BE2C (cell line): Measurements from ENCODE around the gene MYLIP.

Experiments used
- DNase-seq: peaks from one replicate; pipeline ENCODE4 v3.0.0-alpha.2; 2020
- H3K27me3 ChIP-seq: fragments of 250-450 bp; sonication (Bioruptor Pico); 2 replicates; pipeline ENCODE4 v1.5.1; 2020; ENCODE audit warnings: mild to moderate bottlenecking
- H3K36me3 ChIP-seq: fragments of 250-450 bp; sonication (Bioruptor Pico); 2 replicates; pipeline ENCODE4 v1.5.1; 2020; ENCODE audit warnings: mild to moderate bottlenecking
- H3K4me1 ChIP-seq: fragments of 250-450 bp; sonication (Bioruptor Pico); 2 replicates; pipeline ENCODE4 v1.5.1; 2020
- H3K4me3 ChIP-seq: 2 replicates; pipeline ENCODE4 v1.5.1; 2011; ENCODE audit warnings: low read depth, low read length
- H3K9me3 ChIP-seq: fragments of 250-450 bp; sonication (Bioruptor Pico); 2 replicates; pipeline ENCODE4 v1.5.1; 2020
- TF ChIP-seq, protein P1 (sequence below): IDR thresholded peaks from 2 replicates; pipeline ENCODE4 v1.5.1; 2012; ENCODE audit warnings: mild to moderate bottlenecking, low read depth, low read length

The MYLIP gene

DNA sequence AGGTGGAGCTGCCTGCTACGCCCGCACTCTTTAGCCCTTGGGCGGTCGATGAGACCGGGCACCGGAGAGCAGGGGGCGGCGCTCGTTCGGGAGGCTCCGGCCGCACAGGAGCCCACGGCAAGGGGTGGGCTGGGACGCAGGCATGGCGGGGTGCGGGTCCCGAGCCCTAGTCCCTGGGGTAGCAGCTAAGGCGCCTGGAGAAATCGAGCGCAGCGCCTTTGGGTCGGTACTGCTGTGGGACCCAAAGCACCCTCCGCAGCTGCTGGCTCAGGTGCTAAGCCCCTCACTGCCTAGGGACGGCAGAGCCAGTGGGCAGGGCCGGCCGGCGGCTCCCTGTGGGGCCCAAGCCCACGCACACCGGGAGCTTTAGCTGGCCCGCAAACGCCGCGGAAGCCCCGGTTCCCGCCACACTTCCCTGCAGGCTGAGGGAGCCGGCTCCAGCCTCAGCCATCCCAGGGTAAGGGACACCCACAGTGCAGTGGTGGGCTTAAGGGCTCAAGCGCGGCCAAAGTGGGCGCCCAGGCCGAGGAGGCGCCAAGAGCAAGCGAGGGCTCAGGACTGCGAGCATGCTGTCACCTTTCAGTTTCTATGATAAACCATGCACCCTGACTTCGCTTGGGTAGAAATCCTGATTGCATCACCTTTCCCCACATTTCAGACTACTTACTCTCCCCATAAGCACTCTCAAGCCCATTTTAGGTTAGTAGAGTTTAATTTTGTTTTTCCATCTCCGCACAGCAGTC is 52.0 kb downstream of the MYLIP start:
- DNase-seq = no peak
- H3K4me3 ChIP-seq = no peak overlapping the region
- no peaks in the 10 kb centered on the region for H3K27me3 ChIP-seq
- TF ChIP-seq, protein P1, sequence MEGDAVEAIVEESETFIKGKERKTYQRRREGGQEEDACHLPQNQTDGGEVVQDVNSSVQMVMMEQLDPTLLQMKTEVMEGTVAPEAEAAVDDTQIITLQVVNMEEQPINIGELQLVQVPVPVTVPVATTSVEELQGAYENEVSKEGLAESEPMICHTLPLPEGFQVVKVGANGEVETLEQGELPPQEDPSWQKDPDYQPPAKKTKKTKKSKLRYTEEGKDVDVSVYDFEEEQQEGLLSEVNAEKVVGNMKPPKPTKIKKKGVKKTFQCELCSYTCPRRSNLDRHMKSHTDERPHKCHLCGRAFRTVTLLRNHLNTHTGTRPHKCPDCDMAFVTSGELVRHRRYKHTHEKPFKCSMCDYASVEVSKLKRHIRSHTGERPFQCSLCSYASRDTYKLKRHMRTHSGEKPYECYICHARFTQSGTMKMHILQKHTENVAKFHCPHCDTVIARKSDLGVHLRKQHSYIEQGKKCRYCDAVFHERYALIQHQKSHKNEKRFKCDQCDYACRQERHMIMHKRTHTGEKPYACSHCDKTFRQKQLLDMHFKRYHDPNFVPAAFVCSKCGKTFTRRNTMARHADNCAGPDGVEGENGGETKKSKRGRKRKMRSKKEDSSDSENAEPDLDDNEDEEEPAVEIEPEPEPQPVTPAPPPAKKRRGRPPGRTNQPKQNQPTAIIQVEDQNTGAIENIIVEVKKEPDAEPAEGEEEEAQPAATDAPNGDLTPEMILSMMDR = no peak
- H3K36me3 ChIP-seq = no peaks in the 10 kb centered on the region
- no peaks in the 10 kb centered on the region for H3K9me3 ChIP-seq
- no peaks in the 10 kb centered on the region for H3K4me1 ChIP-seq

- TF ChIP-seq, protein P1 = no peak
- Histone ChIP-seq H3K4me3 (no peak overlapping the region), H3K4me1 (no peaks in the 10 kb centered on the region), H3K9me3 (no peaks in the 10 kb centered on the region), H3K27me3 (no peaks in the 10 kb centered on the region), H3K36me3 (no peaks in the 10 kb centered on the region)
- DNase-seq = no peak
Measured at GRCh38 chr6:16181439-16182297, 52.8 kb downstream of the MYLIP start.

DNA sequence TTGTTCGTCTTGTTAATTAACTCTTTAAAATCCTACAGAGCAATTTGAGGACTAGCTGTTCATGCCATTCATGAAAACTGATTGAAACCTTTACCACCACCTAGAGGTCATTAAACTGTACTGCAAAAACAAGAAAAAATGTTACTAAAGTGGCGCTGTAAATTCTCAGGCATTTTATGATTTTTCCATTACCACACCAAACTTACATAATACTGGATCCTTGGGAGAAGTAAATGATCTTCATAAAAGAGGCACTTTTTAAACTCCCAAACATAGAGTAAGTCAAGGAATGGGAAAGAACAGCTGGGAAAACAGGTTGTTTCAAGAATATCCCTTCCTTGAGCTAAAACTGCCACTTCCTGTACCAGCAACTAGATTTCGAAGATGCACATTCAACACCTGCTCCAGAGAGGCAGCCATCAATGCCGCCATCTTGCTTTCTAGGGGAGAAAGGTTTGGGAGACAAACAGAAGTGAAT is 54.3 kb downstream of the MYLIP start:
- DNase-seq = no peak
- H3K4me3 ChIP-seq = no peak overlapping the region

DNA sequence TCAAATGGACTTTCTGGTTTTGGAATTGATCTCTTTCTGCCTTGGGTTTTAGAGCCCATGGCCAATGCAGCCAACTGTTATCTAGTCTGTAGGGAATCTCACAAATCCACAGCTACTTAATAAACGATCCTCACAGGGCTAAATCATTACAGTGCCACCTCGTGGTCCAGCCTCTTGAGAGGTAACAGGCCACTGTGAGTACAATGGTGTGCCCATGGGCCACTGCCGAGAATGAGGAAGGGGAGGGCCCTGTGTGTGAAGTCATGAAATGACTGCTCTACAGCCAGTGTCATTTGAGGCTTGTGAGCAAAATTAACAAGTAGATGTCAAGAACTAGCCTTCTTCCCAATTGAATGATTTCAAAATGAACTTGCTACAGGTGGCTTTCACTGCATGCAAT is 55.2 kb downstream of the MYLIP start:
- TF ChIP-seq, protein P1 = peak; percentile 66
- H3K4me3 ChIP-seq = no peak overlapping the region
- no peaks in the 10 kb centered on the region for H3K36me3 ChIP-seq
- no peaks in the 10 kb centered on the region for H3K9me3 ChIP-seq
- peak; percentile 52 for DNase-seq
- H3K27me3 ChIP-seq = no peaks in the 10 kb centered on the region
- H3K4me1 ChIP-seq = no peaks in the 10 kb centered on the region

More for the DNA sequence above, 54.3 kb downstream of the MYLIP start:
- no peaks in the 10 kb centered on the region for H3K4me1 ChIP-seq
- H3K36me3 ChIP-seq = no peaks in the 10 kb centered on the region
- H3K27me3 ChIP-seq = no peaks in the 10 kb centered on the region
- H3K9me3 ChIP-seq = no peaks in the 10 kb centered on the region
- TF ChIP-seq, protein P1 = peak; percentile 73

- no peaks in the 10 kb centered on the region for H3K36me3 ChIP-seq
- H3K9me3 ChIP-seq = no peaks in the 10 kb centered on the region
- H3K4me1 ChIP-seq = no peaks in the 10 kb centered on the region
- H3K27me3 ChIP-seq = no peaks in the 10 kb centered on the region
- DNase-seq = no peak
- H3K4me3 ChIP-seq = no peak overlapping the region
- TF ChIP-seq, protein P1 = no peak
Measured at GRCh38 chr6:16184551-16184950, 55.7 kb downstream of the MYLIP start.

DNA sequence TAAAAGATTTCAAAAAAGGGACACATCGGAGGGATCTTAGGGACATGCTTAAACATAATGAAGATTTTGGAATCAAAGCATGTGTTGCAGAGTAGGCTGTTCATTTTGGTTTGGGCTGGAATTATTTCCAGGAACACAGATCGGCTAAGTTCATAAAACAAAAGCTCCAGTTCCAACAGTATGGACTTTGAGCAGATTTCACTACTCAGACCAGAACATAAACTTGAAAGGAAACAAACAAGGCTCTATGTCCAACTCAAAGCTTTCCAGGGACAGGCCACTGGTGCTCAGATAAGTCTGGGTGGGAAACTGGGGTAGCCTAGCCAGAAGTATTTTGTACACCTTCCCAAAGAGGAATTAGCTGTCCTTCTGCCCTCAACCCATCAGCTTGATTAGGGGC is 58.3 kb downstream of the MYLIP start:
- H3K36me3 ChIP-seq = no peaks in the 10 kb centered on the region
- no peaks in the 10 kb centered on the region for H3K9me3 ChIP-seq
- no peak for DNase-seq
- H3K27me3 ChIP-seq = no peaks in the 10 kb centered on the region
- H3K4me1 ChIP-seq = no peaks in the 10 kb centered on the region
- no peak overlapping the region for H3K4me3 ChIP-seq
- TF ChIP-seq, protein P1 = no peak
